WTC11 (cell line): ENCODE measurements around the gene JOSD1. TPM values are rescaled to one million over a fixed set of nuclear protein-coding genes. Genes with fewer than 3 reads are reported as not detected.
A peak's percentile ranks its signal among the peaks of the same experiment; 100 is the strongest.

ENCODE experiments used
- ATAC-seq: fragments of 200-7000 bp; cut with Tn5 transposase; 2 replicates; pipeline ENCODE4 v1.10.0; 2021; ENCODE audit warnings: mild to moderate bottlenecking, moderate library complexity
- CTCF ChIA-PET: fragments of 300-600 bp; sonication (Branson Sonifier 250); formaldehyde crosslinking; loops from one replicate; lab custom pipeline; 2021; ENCODE audit warnings: antibody characterized with exemption; lab: Charles Lee
- POLR2A ChIA-PET: fragments of 350-600 bp; sonication (Branson Sonifier 250); formaldehyde crosslinking; loops from one replicate; lab custom pipeline; 2021; ENCODE audit warnings: antibody characterized with exemption; lab: Charles Lee
- DNase-seq: peaks from one replicate; pipeline ENCODE4 v3.0.0; 2021; ENCODE audit warnings: low spot score
- H3K27ac Mint-ChIP-seq: 2 replicates; pipeline ENCODE4 v1.8.0; 2021; ENCODE audit warnings: mixed read lengths
- H3K27me3 Mint-ChIP-seq: 2 replicates; pipeline ENCODE4 v1.8.0; 2021; ENCODE audit warnings: low read depth, mild to moderate bottlenecking, moderate library complexity, mixed read lengths
- H3K36me3 Mint-ChIP-seq: 2 replicates; pipeline ENCODE4 v1.8.0; 2021; ENCODE audit warnings: mixed read lengths
- H3K4me1 Mint-ChIP-seq: 2 replicates; pipeline ENCODE4 v1.8.0; 2022; ENCODE audit warnings: mixed read lengths
- H3K4me3 Mint-ChIP-seq: 2 replicates; pipeline ENCODE4 v1.8.0; 2021; ENCODE audit warnings: mild to moderate bottlenecking, moderate library complexity, mixed read lengths
- H3K9me3 Mint-ChIP-seq: 2 replicates; pipeline ENCODE4 v1.8.0; 2021; ENCODE audit warnings: mixed read lengths
- CREM ChIP-seq: sonication (generic); formaldehyde crosslinking; IDR thresholded peaks from 2 replicates; pipeline ENCODE4 v1.8.1; 2022; ENCODE audit warnings: mild to moderate bottlenecking, missing genetic modification reagents, moderate library complexity
- EMX1 ChIP-seq: fragments of 250-450 bp; sonication (Bioruptor Pico); IDR thresholded peaks from 2 replicates; pipeline ENCODE4 v1.8.0; 2021; ENCODE audit warnings: mild to moderate bottlenecking
- JAZF1 ChIP-seq: fragments of 250-450 bp; sonication (Bioruptor Pico); IDR thresholded peaks from 2 replicates; pipeline ENCODE4 v1.9.0; 2021; ENCODE audit warnings: moderate library complexity, mild to moderate bottlenecking, inconsistent platforms
- NR3C1 ChIP-seq: sonication (generic); formaldehyde crosslinking; conservative IDR thresholded peaks from 2 replicates; pipeline ENCODE4 v1.8.1; 2023; ENCODE audit warnings: low read depth, mild to moderate bottlenecking, missing genetic modification reagents
- OVOL2 ChIP-seq: fragments of 250-450 bp; sonication (Bioruptor Pico); IDR thresholded peaks from 2 replicates; pipeline ENCODE4 v1.9.0; 2021; ENCODE audit warnings: mild to moderate bottlenecking, borderline replicate concordance
- SMAD3 ChIP-seq: sonication (generic); formaldehyde crosslinking; IDR thresholded peaks from 2 replicates; pipeline ENCODE4 v1.8.0; 2022; ENCODE audit warnings: missing genetic modification reagents, mild to moderate bottlenecking, borderline replicate concordance
- SOX15 ChIP-seq: fragments of 250-450 bp; sonication (Bioruptor Pico); IDR thresholded peaks from 2 replicates; pipeline ENCODE4 v1.9.0; 2021; ENCODE audit warnings: mild to moderate bottlenecking
- TEAD1 ChIP-seq: sonication (generic); formaldehyde crosslinking; IDR thresholded peaks from 2 replicates; pipeline ENCODE4 v1.8.0; 2022; ENCODE audit warnings: mild to moderate bottlenecking, missing genetic modification reagents
- TP53 ChIP-seq: sonication (generic); formaldehyde crosslinking; IDR thresholded peaks from 2 replicates; pipeline ENCODE4 v1.8.1; 2023; ENCODE audit warnings: mild to moderate bottlenecking, missing genetic modification reagents
- ZBTB21 ChIP-seq: sonication (generic); formaldehyde crosslinking; IDR thresholded peaks from 2 replicates; pipeline ENCODE4 v1.8.1; 2023; ENCODE audit warnings: mild to moderate bottlenecking, missing genetic modification reagents, borderline replicate concordance
- ZNF263 ChIP-seq: sonication (generic); formaldehyde crosslinking; IDR thresholded peaks from 2 replicates; pipeline ENCODE4 v1.8.1; 2022; ENCODE audit warnings: low read depth, mild to moderate bottlenecking, moderate library complexity, missing genetic modification reagents
- ZNF317 ChIP-seq: sonication (generic); formaldehyde crosslinking; IDR thresholded peaks from 2 replicates; pipeline ENCODE4 v1.8.1; 2023; ENCODE audit warnings: low read depth, mild to moderate bottlenecking, moderate library complexity, missing genetic modification reagents, borderline replicate concordance
- ZNF396 ChIP-seq: fragments of 250-450 bp; sonication (Bioruptor Pico); IDR thresholded peaks from 2 replicates; pipeline ENCODE4 v1.8.0; 2021; ENCODE audit warnings: mild to moderate bottlenecking, moderate library complexity, borderline replicate concordance
- ZNF671 ChIP-seq: fragments of 250-450 bp; sonication (Bioruptor Pico); IDR thresholded peaks from 2 replicates; pipeline ENCODE4 v1.8.0; 2021; ENCODE audit warnings: mild to moderate bottlenecking
- total RNA-seq: library from RNA; stranded (reverse); gene quantifications from 3 replicates; pipeline ENCODE4 v1.2.3, GENCODE V29; 2021
- TF ChIP-seq, protein P1 (sequence below): fragments of 250-450 bp; sonication (Bioruptor Pico); IDR thresholded peaks from 2 replicates; pipeline ENCODE4 v1.9.0; 2021; ENCODE audit warnings: mild to moderate bottlenecking
- TF ChIP-seq, protein P2 (sequence below): sonication (generic); formaldehyde crosslinking; IDR thresholded peaks from 2 replicates; pipeline ENCODE4 v1.8.1; 2022; ENCODE audit warnings: missing genetic modification reagents, borderline replicate concordance
- TF ChIP-seq, protein P3 (sequence below): sonication (generic); formaldehyde crosslinking; IDR thresholded peaks from 2 replicates; pipeline ENCODE4 v1.8.1; 2023; ENCODE audit warnings: mild to moderate bottlenecking, missing genetic modification reagents, borderline replicate concordance
- TF ChIP-seq, protein P4 (sequence below): sonication (generic); formaldehyde crosslinking; IDR thresholded peaks from 2 replicates; pipeline ENCODE4 v1.8.1; 2023; ENCODE audit warnings: mild to moderate bottlenecking, missing genetic modification reagents, moderate library complexity
- TF ChIP-seq, protein P5 (sequence below): sonication (generic); formaldehyde crosslinking; IDR thresholded peaks from 2 replicates; pipeline ENCODE4 v1.8.1; 2022; ENCODE audit warnings: mild to moderate bottlenecking, moderate library complexity, missing genetic modification reagents
- TF ChIP-seq, protein P6 (sequence below): sonication (generic); formaldehyde crosslinking; conservative IDR thresholded peaks from 2 replicates; pipeline ENCODE4 v1.8.1; 2023; ENCODE audit warnings: mild to moderate bottlenecking, low read depth, missing genetic modification reagents, moderate library complexity

The JOSD1 gene
- total RNA-seq, 1 experiment from 2014 or later: 24.5 TPM

DNA sequence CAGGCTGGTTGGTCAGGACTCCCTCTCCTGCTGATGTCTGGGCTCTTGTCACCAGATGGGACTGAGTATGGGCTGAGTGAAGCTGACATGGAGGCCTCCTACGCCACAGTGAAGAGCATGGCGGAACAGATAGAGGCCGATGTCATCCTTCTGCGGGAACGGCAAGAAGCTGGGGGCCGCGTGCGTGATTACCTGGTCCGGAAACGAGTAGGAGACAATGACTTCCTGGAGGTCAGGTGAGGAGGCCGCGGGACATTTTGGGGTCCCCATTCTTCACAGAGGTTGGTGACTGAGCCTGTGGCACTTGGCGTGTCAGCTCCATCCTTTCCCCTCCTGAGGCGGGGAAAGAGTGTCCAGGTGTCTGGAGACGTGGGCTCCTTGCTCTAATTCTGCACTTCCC is 15.1 kb upstream of the JOSD1 start:
- ATAC-seq (no peak), DNase-seq (no peak)
- Mint-ChIP-seq H3K36me3 (peaks cover 41% of the 10 kb centered on the region), H3K4me3 (no peak overlapping the region), H3K4me1 (peaks cover 36% of the 10 kb centered on the region), H3K27ac (peak overlapping the region; percentile 47), H3K27me3 (no peaks in the 10 kb centered on the region), H3K9me3 (no peaks in the 10 kb centered on the region)
- ChIA-PET POLR2A (no interaction called here), CTCF (interaction anchor here (0.5 to 2.4 kb wide), 4 partner anchors 9 to 286 kb away, joined by 3 to 17 read pairs (median 6); no protein-coding TSS in a partner anchor)
- no peak for TF ChIP-seq EMX1 (CRISPR knock-in tag)
- TF ChIP-seq CREM (CRISPR knock-in tag): no peak
- TF ChIP-seq, protein P1, sequence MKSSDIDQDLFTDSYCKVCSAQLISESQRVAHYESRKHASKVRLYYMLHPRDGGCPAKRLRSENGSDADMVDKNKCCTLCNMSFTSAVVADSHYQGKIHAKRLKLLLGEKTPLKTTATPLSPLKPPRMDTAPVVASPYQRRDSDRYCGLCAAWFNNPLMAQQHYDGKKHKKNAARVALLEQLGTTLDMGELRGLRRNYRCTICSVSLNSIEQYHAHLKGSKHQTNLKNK (CRISPR knock-in tag): no peak
- TF ChIP-seq JAZF1 (CRISPR knock-in tag): no peak
- TF ChIP-seq, protein P2, sequence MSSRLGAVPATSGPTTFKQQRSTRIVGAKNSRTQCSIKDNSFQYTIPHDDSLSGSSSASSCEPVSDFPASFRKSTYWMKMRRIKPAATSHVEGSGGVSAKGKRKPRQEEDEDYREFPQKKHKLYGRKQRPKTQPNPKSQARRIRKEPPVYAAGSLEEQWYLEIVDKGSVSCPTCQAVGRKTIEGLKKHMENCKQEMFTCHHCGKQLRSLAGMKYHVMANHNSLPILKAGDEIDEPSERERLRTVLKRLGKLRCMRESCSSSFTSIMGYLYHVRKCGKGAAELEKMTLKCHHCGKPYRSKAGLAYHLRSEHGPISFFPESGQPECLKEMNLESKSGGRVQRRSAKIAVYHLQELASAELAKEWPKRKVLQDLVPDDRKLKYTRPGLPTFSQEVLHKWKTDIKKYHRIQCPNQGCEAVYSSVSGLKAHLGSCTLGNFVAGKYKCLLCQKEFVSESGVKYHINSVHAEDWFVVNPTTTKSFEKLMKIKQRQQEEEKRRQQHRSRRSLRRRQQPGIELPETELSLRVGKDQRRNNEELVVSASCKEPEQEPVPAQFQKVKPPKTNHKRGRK (CRISPR knock-in tag): no peak
- TF ChIP-seq TP53: no peak
- TF ChIP-seq ZBTB21 (CRISPR knock-in tag): no peak
- TF ChIP-seq NR3C1 (CRISPR knock-in tag): no peak
- TF ChIP-seq SOX15 (CRISPR knock-in tag): no peak
- no peak for TF ChIP-seq TEAD1 (CRISPR knock-in tag)
- TF ChIP-seq ZNF671 (CRISPR knock-in tag): no peak
- TF ChIP-seq ZNF263: no peak
- TF ChIP-seq, protein P3, sequence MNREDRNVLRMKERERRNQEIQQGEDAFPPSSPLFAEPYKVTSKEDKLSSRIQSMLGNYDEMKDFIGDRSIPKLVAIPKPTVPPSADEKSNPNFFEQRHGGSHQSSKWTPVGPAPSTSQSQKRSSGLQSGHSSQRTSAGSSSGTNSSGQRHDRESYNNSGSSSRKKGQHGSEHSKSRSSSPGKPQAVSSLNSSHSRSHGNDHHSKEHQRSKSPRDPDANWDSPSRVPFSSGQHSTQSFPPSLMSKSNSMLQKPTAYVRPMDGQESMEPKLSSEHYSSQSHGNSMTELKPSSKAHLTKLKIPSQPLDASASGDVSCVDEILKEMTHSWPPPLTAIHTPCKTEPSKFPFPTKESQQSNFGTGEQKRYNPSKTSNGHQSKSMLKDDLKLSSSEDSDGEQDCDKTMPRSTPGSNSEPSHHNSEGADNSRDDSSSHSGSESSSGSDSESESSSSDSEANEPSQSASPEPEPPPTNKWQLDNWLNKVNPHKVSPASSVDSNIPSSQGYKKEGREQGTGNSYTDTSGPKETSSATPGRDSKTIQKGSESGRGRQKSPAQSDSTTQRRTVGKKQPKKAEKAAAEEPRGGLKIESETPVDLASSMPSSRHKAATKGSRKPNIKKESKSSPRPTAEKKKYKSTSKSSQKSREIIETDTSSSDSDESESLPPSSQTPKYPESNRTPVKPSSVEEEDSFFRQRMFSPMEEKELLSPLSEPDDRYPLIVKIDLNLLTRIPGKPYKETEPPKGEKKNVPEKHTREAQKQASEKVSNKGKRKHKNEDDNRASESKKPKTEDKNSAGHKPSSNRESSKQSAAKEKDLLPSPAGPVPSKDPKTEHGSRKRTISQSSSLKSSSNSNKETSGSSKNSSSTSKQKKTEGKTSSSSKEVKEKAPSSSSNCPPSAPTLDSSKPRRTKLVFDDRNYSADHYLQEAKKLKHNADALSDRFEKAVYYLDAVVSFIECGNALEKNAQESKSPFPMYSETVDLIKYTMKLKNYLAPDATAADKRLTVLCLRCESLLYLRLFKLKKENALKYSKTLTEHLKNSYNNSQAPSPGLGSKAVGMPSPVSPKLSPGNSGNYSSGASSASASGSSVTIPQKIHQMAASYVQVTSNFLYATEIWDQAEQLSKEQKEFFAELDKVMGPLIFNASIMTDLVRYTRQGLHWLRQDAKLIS: no peak

DNA sequence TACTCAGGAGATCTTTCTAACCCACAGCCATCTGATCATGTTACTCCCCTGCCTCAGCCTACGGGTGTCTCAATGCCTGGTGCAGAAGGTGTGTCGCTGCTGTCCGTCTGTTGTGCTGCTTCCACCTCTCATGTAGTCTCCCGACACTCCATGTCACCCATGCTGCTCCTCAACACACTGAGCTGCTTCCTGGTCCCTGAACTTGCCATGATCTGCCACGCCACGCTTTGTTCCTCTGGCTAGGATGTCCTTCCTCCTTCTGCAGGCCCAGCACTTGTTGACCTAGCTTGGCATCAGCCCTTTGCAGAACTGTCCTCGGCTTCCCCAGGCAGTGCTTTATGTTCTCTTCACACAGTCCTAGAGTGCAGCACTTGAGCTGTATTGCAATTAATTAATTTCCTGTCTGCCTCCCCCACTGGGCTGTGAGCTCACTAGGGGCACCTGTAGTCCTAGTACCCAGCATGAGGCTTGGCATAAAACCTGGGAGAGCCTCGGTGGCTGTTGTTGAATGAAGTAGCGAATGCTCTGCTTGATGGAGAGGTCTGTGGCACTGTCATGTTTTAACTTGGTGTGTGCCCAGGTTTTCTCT is 14.5 kb upstream of the JOSD1 start:
- H3K27ac Mint-ChIP-seq: peak overlapping the region; percentile 61; the same call in 1 of the 2 replicates
- no peak for TF ChIP-seq OVOL2 (CRISPR knock-in tag)
- TF ChIP-seq, all 79 proteins: peak for 0
- Mint-ChIP-seq H3K4me3 (no peak overlapping the region), H3K9me3 (no peaks in the 10 kb centered on the region), H3K4me1 (peaks cover 38% of the 10 kb centered on the region), H3K27me3 (no peaks in the 10 kb centered on the region), H3K36me3 (peaks cover 43% of the 10 kb centered on the region)
- DNase-seq: no peak
- CTCF ChIA-PET: interaction anchor here (1.2 to 2.4 kb wide), 3 partner anchors 10 to 54 kb away, joined by 3 to 17 read pairs (median 8); no protein-coding TSS in a partner anchor
- POLR2A ChIA-PET: no interaction called here
- ATAC-seq: no peak

DNA sequence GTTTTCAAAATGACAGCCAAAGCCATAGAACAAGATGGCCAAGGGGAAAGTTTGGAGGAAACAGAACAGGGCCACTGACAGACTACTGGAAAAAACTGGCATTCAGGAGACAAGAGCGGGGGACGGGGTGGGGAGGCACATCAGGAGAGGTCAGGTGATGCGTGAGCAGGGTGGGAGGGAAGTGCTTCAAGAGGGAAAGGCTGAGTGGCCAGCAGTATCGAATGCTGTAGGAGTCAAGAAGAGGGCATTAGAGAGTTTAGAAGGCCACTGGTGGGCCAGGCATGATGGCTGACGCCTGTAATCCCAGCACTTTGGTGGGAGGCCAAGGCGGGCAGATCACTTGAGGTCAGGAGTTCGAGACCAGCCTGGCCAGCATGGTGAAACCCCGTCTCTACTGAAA is 13.2 kb upstream of the JOSD1 start:
- Mint-ChIP-seq H3K4me3 (no peak overlapping the region), H3K27me3 (no peaks in the 10 kb centered on the region), H3K4me1 (peaks cover 44% of the 10 kb centered on the region), H3K9me3 (no peaks in the 10 kb centered on the region), H3K36me3 (peaks cover 43% of the 10 kb centered on the region), H3K27ac (peak overlapping the region; percentile 71)
- POLR2A ChIA-PET: no interaction called here
- TF ChIP-seq ZNF396 (CRISPR knock-in tag) (no peak), SMAD3 (no peak), ZBTB21 (CRISPR knock-in tag) (no peak), ZNF317 (CRISPR knock-in tag) (no peak)
- TF ChIP-seq, protein P4, sequence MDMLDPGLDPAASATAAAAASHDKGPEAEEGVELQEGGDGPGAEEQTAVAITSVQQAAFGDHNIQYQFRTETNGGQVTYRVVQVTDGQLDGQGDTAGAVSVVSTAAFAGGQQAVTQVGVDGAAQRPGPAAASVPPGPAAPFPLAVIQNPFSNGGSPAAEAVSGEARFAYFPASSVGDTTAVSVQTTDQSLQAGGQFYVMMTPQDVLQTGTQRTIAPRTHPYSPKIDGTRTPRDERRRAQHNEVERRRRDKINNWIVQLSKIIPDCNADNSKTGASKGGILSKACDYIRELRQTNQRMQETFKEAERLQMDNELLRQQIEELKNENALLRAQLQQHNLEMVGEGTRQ (CRISPR knock-in tag): peak; percentile 32; the same call in 1 of the 2 replicates
- TF ChIP-seq, protein P5, sequence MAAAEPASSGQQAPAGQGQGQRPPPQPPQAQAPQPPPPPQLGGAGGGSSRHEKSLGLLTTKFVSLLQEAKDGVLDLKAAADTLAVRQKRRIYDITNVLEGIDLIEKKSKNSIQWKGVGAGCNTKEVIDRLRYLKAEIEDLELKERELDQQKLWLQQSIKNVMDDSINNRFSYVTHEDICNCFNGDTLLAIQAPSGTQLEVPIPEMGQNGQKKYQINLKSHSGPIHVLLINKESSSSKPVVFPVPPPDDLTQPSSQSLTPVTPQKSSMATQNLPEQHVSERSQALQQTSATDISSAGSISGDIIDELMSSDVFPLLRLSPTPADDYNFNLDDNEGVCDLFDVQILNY: no peak
- TF ChIP-seq, protein P6, sequence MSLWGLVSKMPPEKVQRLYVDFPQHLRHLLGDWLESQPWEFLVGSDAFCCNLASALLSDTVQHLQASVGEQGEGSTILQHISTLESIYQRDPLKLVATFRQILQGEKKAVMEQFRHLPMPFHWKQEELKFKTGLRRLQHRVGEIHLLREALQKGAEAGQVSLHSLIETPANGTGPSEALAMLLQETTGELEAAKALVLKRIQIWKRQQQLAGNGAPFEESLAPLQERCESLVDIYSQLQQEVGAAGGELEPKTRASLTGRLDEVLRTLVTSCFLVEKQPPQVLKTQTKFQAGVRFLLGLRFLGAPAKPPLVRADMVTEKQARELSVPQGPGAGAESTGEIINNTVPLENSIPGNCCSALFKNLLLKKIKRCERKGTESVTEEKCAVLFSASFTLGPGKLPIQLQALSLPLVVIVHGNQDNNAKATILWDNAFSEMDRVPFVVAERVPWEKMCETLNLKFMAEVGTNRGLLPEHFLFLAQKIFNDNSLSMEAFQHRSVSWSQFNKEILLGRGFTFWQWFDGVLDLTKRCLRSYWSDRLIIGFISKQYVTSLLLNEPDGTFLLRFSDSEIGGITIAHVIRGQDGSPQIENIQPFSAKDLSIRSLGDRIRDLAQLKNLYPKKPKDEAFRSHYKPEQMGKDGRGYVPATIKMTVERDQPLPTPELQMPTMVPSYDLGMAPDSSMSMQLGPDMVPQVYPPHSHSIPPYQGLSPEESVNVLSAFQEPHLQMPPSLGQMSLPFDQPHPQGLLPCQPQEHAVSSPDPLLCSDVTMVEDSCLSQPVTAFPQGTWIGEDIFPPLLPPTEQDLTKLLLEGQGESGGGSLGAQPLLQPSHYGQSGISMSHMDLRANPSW: no peak
- no peak for DNase-seq
- CTCF ChIA-PET: interaction anchor here (2.4 kb wide), 1 partner anchor 11 kb away, joined by 17 read pairs; no protein-coding TSS in a partner anchor
- ATAC-seq: no peak
